NCI-H1092 treated with DMSO at 0.1 percent for 48 hours (cell line): ENCODE results near the gene SKIC2.
"Not testable (repeated sequence)": the region's sequence is repeated elsewhere in the genome, so short reads cannot be mapped to it uniquely, and the experiment has no call there.

Experiments used
- DNase-seq: peaks from one replicate; lab custom pipeline; 2025; lab: John Stamatoyannopoulos, UW

The SKIC2 gene

DNA sequence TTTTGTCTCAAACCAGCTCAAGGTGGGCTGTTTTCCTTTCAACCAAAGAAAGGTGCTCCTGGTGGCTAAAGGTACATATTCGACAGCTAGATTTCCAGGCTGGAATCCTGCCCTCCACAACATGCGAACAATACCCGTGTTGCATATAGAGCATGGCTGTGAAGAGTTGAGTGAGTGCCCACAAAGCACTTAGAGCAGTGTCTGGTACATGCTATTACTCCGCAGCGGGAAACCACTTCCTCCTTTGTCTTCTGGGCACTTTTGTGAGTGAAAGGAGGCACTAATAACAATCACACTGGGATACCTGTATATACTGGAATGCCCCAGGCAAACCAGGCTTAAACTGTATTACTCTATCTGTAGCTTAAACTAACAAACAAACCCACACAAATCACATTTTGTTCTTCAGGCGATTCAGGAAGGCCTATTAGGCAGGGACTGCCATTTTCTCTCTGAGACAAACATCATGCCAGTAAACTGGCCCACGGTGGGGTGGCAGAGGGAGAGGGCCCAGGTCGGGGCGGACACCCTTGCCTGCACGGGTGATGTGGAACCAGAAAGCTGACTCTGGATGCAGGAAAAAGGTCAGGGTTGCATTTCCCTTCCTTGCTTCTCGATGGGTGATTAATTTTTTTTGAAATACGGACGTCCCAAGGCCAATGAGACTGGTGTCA, 46.0 kb downstream of the SKIC2 start:
- DNase-seq: not testable (repeated sequence)

GRCh38 chr6:32005538-32005880, 46.5 kb downstream of the SKIC2 start:
- DNase-seq: not testable (repeated sequence)

- not testable (repeated sequence) for DNase-seq
These were observed 47.1 kb downstream of the SKIC2 start for GRCh38 chr6:32005991-32006529.

DNA sequence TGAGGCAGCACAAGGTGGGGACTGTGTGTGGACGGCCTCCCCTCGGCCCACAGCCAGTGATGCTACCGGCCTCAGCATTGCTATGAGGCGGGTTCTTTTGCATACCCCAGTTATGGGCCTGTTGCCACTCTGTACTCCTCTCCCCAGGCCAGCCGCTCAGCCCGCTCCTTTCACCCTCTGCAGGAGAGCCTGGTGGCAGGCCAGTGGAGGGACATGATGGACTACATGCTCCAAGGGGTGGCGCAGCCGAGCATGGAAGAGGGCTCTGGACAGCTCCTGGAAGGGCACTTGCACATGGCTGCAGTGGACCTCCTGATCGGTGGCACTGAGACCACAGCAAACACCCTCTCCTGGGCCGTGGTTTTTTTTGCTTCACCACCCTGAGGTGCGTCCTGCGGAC, 48.1 kb downstream of the SKIC2 start:
- not testable (repeated sequence) for DNase-seq

DNA sequence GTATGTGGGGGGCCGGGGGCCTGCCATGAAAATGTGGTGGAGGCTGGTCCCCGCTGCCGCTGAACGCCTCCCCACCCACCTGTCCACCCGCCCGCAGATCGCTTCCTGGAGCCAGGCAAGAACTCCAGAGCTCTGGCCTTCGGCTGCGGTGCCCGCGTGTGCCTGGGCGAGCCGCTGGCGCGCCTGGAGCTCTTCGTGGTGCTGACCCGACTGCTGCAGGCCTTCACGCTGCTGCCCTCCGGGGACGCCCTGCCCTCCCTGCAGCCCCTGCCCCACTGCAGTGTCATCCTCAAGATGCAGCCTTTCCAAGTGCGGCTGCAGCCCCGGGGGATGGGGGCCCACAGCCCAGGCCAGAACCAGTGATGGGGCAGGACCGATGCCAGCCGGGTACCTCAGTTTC, 49.1 kb downstream of the SKIC2 start:
- not testable (repeated sequence) for DNase-seq

- DNase-seq: not testable (repeated sequence)
These were observed 49.6 kb downstream of the SKIC2 start for GRCh38 chr6:32008616-32009015.

- DNase-seq: not testable (repeated sequence)
These were observed 50.6 kb downstream of the SKIC2 start for GRCh38 chr6:32009537-32009936.

DNA sequence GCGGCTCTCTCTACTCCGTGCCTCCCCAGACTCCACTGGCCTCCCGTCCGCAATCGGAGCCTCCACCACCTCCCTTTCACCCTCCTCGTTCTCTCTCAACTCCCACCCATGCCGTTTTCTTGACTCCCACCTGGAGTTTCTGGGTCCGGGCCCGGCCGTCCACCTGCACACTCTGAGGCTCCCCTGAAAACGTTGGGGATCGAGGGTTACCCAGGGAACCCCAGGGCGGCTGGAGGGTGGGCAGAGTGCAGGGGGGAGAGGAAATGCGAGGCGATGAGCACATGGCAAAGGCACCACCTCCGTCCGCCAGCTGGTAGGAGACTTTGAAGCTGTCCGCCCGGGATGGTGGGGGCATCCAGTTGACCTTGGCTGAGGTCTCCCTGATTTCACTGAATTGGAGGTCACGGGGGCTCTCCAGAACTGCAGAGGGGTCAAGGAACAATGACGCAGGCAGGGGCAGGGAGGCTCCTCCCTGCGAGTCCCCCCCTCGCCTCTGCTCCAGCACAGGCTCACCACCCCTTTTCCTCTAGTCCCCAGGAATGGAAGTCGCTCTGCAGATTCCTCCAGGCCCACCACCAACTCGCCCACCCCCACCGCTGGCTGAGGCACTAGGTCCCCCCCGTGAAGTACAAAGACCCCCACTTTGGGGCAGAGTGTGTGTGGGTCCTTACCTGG, 52.0 kb downstream of the SKIC2 start:
- DNase-seq: not testable (repeated sequence)

- not testable (repeated sequence) for DNase-seq
These were observed 54.1 kb downstream of the SKIC2 start for GRCh38 chr6:32012941-32013617.

- not testable (repeated sequence) for DNase-seq
These were observed 54.8 kb downstream of the SKIC2 start for GRCh38 chr6:32013738-32014137.

- DNase-seq: not testable (repeated sequence)
These were observed 55.6 kb downstream of the SKIC2 start, which contains the start of gene C4B for GRCh38 chr6:32014547-32014946. Gene C4B (plus strand): TSS chr6:32014795. CDS start chr6:32014846, 51 bp downstream.
